GM18505 (cell line): Measurements from ENCODE around the gene CANX.
"Not testable (repeated sequence)": the region's sequence is repeated elsewhere in the genome, so short reads cannot be mapped to it uniquely, and the experiment has no call there.

Experiments
- ATAC-seq: cut with Tn5 transposase; IDR thresholded peaks from one replicate; pipeline ENCODE4 v1.9.1; 2021; ENCODE audit not compliant: unreplicated experiment
- POLR2A ChIP-seq: IDR thresholded peaks from 4 replicates; pipeline ENCODE4 v1.6.1; 2011; ENCODE audit warnings: borderline replicate concordance; ENCODE audit not compliant: insufficient read depth, insufficient read length; ENCODE audit errors: extremely low read depth

The CANX gene

DNA sequence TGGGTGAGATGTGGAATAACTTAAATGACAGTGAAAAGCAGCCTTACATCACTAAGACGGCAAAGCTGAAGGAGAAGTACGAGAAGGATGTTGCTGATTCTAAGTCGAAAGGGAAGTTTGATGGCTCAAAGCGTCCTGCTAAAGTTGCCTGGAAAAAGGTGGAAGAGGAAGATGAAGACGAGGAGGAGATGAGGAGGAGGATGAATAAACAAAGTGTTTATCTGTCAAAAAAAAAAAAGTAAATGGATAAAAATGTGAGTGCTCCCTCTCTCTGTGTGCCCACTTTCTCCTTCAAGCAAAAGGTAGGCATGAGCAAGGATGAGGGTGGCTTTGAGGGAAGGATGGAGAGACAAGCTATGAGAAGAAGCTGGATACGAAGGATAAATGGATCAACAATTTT, 4.2 kb upstream of the CANX start:
- no peak for ATAC-seq
- no peak for TF ChIP-seq POLR2A

DNA sequence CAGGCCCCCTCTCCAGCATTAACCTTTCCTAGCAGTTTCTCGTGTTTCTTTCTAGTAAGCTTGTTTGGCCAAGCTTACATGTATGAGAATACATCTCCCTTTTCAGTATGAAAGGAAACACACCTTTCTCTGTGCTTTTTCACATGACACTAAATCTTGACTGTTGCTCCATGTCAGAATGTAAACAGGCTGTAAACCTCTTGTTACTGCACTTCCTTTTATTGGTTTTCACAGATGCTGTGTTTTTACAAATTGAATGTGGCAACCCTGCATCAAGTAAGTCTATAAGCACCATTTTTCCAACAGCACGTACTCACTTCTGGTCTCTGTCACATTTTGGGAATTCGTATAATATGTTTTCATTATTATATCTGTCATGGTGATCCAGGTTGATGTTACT, 2.2 kb upstream of the CANX start:
- ATAC-seq = no peak
- TF ChIP-seq POLR2A = no peak

GRCh38 chr5:179697108-179697507, 1.7 kb upstream of the CANX start:
- no peak for ATAC-seq

DNA sequence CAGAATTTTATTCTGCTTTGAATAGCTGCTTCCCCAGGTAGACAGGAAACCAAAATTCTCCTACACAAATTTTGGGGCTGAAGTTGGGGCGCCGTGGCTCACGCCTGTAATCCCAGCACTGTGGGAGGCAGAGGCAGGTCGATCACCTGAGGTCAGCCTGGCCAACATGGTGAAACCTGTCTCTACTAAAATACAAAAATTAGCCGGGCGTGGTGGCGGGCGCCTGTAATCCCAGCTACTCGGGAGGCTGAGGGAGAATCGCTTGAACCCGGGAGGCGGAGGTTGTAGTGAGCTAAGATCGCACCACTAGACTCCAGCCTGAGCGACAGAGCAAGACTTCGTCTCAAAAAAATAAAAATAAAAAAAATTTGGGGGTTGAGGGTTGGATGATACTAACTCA, 1.2 kb upstream of the CANX start:
- ATAC-seq = not testable (repeated sequence)

More at GRCh38 chr5:179697108-179697507, 1.7 kb upstream of the CANX start:
- TF ChIP-seq POLR2A = no peak

DNA sequence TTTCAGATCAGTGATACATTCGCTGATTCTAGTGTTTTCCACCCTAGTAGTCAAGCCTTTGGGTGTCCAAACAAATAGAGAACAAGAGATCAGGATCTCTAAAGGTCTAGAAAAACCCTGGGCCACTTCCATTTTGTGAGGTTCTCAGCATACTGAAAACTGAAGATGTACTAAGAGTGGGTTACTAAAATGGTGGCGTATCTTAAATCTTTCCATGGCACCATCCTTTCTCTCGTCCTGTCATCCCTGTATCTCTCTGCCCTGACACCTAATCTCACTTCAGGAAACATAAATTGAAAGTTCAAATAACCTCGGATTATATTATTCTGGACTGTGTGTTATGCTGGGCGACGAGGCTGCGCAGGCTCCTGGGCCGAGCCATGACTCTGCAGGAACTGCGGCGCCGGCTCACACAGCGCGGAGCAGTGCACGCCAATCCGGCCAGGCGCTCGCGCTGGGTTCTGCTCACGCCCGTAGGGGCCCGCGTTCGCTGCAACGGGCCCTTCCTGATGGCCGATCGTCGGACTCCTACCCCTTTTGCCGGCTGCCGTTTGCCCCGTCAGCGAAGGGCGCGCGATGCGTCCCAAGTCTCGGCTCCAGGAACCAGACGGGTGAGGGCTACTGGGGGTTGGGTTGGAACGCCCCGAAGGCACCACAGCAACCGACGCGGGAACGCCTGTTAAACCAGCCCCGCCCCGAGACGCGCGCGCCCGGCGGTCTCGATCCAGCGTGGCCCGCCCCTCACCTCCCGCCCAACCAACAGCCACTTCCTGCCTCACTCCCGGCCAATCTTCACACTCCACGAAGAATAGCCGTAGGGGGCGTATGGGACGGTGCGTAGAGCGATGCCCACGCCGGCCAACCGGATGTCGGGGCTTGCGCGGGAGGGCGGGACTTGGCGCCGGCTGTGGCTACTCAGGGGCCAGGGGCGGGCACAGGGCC, 503 bp upstream of the CANX start:
- TF ChIP-seq POLR2A = peak; percentile 86

GRCh38 chr5:179699616-179700237, 960 bp downstream of the CANX start:
- peak; percentile 57 for TF ChIP-seq POLR2A
- no peak for ATAC-seq

More for the DNA sequence above, 503 bp upstream of the CANX start:
- ATAC-seq = peak; percentile 92

GRCh38 chr5:179700401-179700918, 1.7 kb downstream of the CANX start:
- ATAC-seq = no peak
- no peak for TF ChIP-seq POLR2A

DNA sequence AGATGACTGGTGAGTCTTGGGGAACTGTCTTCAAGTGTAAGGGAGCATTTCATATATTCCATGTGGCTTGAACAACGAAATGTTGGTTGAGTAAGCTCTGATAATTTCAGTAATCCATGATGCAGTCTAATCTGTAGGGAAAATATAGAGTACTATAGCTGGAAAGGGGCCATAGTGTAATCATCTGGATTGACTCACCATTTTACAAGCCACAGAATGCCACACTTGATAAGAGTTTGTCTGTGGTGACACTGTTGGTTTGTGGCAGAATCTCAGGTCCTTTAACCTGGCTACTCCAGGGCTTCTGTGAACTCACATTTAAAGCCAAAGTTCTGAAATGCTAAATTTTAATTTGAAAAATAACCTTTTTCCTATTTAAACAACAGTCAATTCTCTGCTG, 17.5 kb downstream of the CANX start:
- no peak for TF ChIP-seq POLR2A
- no peak for ATAC-seq

DNA sequence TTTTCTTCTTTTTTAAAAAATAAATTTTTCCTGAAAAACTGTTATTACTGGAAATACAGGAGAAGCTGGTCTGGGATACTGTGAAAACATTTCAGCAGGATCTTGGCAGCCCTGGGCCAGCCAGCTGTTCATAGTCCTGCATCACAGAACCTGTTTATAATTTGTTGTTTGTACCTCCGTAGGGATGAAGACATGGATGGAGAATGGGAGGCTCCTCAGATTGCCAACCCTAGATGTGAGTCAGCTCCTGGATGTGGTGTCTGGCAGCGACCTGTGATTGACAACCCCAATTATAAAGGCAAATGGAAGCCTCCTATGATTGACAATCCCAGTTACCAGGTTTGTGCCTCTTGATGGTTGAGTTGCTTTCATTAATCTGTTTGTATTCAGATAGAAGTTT, 21.5 kb downstream of the CANX start:
- no peak for TF ChIP-seq POLR2A
- ATAC-seq = no peak

DNA sequence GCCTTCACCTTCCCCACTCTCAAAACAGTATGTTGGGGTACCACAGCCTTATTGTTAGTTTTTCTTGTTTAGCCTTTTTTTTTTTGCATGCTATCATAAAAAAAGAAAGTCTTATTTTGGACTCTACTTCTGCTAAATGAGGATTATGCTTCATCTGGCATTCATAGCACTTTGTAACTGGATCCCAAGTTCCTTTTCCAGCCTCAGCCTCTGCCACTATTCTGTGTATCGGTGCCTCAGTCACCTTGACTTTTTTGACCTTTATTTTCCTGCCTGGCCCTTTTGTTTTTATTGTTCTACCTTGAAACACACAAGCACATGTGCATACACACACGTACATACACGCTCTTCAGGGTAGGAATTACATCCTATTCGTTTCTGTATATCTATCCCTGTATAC, 25.4 kb downstream of the CANX start:
- ATAC-seq = no peak
- no peak for TF ChIP-seq POLR2A

DNA sequence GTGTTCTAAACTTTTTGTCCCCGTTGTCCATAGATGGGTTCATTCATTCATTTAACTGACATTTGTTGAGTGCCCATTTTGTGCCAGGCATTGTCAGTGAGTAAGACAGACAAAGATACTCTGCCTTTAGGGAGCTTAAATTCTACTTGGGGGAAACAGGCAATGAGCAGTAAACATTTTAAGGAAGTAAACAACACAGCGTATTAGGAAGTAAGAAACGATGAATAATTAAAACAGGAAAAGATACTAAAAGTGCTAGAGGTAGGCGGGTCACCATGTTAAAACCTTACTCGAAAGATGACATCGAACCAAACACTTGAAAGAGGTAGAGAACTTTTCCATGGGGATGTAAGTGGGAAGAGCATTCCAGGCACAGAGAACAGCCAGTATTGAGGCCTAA, 28.3 kb downstream of the CANX start:
- no peak for TF ChIP-seq POLR2A
- no peak for ATAC-seq

DNA sequence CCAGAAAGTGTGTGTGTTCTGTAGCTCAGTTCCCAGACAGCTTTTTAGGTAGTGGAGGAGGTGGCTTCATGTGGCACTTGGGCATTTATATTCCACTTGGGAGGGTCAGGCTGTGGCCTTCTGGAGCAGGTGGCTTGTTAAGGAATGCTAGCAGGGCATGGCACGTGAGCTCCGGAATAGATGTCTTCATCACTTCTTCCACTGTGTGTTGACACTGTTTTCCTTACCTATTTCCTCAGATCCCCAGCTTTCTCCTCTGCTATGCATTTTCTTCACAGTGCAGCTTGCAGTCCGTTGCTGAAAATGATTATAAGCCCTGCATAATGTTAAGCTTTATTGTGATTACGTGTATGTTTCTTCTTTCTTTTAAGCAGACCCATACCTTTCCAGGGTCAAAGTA, 30.5 kb downstream of the CANX start:
- no peak for ATAC-seq
- no peak for TF ChIP-seq POLR2A

DNA sequence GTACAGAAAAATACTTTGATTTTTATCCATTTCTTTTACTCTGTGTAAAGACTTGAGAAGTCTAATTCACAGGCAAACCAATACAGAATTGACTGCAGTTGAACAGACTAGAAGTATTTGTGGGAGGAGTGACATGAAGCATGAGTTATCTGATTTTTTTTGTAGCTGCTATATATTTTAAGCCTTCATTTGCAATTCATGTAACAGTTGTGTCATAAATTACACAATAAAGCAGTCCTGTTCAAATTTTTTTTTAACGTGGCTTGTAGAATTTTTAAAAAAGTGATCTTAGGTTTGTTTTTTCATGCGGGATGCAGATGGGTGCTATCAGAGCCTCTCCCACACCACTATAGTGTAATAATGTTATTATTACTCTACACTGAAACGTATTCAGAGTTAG, 31.0 kb downstream of the CANX start:
- TF ChIP-seq POLR2A = no peak
- no peak for ATAC-seq

DNA sequence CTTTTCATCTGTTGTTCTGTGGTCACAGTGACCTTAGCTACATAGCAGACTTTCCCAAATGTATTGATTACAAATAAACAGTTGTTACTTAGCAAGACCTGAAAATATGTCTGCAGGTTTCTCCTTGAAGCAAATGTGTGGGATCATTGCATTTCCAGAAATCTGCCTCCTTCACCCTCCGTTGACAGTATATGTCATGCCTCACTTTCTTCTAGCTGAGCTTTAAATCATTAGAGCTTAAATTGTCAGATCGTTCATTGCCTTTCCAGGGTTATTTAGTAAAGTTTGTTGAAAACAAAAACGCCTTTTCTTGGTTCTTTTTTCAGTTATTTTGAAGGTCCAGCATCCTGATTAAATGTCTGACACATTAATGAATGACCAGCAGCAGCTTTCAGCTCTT, 31.6 kb downstream of the CANX start:
- no peak for ATAC-seq
- no peak for TF ChIP-seq POLR2A
